ENCODE data around the gene CHM. TPM values are rescaled to one million over a fixed set of nuclear protein-coding genes. Genes with fewer than 3 reads are reported as not detected.
"Not testable (repeated sequence)": the region's sequence is repeated elsewhere in the genome, so short reads cannot be mapped to it uniquely, and the experiment has no call there.

CHM gene, protein sequence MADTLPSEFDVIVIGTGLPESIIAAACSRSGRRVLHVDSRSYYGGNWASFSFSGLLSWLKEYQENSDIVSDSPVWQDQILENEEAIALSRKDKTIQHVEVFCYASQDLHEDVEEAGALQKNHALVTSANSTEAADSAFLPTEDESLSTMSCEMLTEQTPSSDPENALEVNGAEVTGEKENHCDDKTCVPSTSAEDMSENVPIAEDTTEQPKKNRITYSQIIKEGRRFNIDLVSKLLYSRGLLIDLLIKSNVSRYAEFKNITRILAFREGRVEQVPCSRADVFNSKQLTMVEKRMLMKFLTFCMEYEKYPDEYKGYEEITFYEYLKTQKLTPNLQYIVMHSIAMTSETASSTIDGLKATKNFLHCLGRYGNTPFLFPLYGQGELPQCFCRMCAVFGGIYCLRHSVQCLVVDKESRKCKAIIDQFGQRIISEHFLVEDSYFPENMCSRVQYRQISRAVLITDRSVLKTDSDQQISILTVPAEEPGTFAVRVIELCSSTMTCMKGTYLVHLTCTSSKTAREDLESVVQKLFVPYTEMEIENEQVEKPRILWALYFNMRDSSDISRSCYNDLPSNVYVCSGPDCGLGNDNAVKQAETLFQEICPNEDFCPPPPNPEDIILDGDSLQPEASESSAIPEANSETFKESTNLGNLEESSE
- polyA plus RNA-seq (ENCODE audit: insufficient read length in 3 of 3): 10 to 100 TPM; 29.3 to 30.8 (median 30.4) TPM

DNA sequence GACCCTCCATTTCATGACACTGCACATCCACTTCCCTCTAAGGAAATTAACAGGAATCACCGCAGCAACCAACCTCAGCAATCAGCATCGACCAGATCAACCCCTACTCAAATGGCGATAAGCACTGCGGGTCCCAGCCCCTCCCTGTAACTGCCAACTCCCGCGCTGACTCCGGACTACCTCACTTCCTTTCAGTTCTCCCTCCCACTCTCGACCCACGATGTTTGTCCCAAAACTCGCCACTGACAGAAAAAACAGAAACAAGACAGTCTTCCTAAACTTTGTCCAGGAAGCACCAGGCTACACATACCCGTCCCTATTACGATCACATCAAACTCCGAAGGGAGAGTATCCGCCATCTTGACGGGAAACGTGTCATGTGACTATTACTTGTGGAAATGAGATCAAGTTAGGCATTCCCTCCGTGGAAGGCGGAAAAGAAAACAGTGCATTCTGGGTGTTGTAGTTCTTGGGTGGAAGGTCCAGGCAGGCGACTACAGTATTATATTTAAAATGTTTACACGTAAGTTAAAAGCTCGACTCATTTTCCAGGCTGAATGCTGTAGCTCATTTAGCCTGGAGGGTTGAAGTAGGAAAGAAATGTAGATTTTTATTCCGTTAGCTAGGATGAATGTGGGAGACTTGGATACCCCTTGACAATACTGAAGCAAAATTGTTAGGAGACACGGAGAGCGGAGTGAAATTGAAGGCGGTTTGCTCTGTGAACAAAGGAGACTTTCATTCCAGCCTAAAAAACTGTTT, at the start of gene CHM:
Gene CHM (minus strand): TSS at position 385 of the 762 bp plus-strand sequence. CDS start 26 bp downstream, at position 359.
- peak; percentile 81 to 83 (median 81) for DNase-seq (ENCODE audit: low read depth in 3 of 3, low spot score in 2 of 3)

DNA sequence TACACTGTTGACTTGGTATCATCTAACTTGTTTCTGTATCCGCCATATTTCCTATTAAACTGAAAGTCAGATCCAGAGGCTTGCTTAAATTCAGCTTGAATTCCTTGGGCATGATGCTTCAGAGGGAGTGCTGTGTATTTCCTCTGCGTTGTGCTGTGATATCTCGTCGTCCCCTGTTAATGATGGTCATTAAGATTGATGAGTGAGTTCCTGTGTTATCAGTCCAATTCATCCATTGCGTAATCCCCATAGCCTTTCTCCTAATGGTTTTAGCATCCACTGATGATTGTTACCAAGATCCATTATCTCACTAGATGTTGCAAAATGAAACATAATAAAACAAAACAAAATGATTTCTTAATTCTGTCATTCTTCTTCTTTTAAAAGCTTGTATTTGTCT, 31.3 kb upstream of the CHM start:
- DNase-seq (ENCODE audit: low read depth in 3 of 3, low spot score in 2 of 3): no peak

DNA sequence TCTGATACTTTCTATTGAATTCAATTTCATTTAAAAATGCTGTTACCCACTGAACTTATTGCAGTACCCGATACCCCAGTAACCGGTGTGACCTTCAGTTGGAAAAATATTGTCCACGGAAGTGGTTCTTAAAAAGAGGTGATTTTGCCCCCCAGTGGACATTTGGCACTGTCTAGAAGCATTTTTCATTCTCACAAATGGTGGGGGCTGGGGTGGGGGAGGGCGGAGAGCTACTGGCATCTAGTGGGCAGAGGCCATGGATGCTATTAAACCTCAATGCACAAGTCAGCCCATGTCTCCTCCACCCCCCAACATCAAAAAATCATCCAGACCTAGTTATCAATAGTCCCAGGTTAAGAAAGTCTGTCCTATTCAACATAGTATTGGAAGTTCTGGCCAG, 19.6 kb upstream of the CHM start:
- DNase-seq (ENCODE audit: low read depth in 3 of 3, low spot score in 2 of 3): no peak

DNA sequence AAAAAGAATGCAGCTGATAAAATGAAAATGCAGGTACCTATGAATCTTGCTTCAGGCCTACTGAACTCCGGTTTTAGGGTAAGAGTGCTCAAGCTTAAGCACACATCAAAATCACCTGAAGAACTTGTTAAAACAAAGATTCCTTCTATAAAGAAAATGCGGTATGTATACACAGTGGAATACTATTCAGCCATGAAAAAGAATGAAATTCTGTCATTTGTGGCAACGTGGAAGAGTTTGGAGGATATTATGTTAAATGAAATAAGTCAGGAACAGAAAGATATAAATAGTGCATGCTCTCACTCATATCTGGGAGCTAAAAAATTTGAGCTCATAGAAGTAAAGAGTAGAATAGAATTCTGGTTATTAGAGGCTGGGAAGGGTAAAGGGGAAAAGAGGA, 14.0 kb upstream of the CHM start:
- DNase-seq (ENCODE audit: low read depth in 3 of 3, low spot score in 2 of 3): no peak

DNA sequence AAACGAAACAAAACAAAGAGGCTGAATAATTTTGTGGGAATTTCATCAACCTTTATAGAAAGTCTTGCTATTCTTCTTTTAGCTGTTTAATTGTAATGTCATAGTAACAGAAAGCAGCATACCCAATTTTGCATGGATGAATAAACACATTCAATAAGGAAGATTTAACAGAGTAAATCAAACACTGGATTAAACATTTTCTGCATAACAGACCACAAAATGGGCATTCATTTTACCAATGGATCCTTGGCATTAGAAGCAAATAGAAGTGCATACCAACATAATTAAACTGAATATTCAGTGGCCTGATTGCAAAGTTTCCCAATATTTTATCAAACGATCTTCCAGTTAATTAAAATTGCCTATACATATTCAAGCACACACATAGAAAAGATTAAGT, 4.4 kb upstream of the CHM start:
- no peak for DNase-seq (ENCODE audit: low read depth in 3 of 3, low spot score in 2 of 3)

DNA sequence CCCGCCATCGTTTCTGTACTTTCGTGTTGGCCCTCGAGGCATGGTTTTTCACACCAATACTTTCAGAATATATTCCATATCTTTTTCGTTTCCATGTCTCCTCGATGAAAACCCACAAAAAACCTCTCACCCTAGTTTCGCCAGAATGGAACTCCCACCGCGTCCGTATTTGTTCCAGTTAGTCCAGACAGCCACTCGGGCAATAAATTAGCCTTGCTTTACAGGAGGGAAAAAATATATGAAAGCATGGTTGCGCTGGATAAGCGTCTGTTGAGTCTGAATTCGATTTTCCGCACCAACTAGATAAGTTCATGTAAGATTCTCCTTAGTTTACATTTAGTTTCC, 550 bp upstream of the CHM start:
- peak in 1 of 3 donors; percentile 7 for DNase-seq (ENCODE audit: low read depth in 3 of 3, low spot score in 2 of 3)

DNA sequence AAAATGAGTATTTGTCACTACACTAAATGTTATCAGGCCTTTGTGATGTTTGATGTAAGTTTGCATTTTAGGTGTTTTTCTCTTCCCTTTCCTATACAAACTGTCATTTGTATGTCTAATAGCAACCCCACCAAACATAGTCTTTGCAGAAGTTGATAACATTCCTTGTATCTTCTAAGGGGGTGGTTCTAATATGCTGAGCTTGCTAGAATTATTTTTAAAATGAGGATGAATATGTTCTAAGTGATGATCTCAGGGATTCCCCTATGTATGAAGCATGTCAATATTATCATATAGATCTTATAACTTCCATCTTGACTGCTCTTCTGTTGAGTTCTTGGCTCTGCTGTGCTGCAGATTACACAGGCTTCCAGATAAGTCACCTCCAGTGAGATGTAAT, 3.1 kb downstream of the CHM start:
- no peak for DNase-seq (ENCODE audit: low read depth in 3 of 3, low spot score in 2 of 3)

DNA sequence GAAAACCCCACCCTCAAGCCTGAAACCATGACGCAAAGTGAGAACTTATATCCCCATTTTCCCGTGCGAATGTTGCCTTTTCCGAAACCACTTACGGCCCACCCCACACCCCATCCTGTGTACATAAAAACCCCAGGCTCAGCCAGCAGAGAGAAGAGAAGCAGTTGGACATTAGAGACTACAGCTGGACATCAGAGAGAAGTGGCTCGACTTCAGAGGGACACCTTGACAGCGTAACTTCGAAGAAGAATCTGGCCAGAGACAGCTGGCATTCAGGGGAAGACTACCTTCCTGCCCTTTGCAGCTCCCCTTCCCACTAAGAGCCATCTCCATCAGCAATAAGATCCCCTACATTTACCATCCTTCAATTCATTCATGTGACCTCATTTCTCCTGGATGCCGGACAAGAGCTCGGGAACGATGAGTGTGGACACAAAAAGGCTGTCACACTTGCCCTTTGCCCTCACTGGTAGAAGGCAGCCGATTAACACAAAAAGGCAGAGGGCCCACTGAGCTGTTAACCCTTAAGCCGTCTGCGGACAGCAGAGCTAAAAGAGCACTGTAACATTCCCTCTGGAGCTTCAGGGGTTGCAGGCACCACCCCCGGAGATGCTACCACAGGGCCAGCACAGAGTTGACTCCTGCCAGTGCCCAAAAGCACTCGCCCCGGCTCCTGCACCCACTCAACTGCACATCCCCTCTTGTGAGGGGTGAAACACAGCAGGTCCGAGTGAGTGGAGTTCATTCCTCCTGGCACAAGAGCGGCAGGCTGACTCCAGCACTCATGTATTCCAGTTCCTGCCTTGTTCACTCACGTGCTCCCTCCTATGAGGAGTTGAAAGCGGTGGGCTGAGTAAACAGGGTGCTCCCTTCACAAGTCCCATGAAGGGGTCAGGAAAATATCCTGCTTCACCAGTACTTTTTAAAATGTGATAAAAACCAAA, 7.5 kb downstream of the CHM start:
- no peak for DNase-seq (ENCODE audit: low read depth in 3 of 3, low spot score in 2 of 3)

DNA sequence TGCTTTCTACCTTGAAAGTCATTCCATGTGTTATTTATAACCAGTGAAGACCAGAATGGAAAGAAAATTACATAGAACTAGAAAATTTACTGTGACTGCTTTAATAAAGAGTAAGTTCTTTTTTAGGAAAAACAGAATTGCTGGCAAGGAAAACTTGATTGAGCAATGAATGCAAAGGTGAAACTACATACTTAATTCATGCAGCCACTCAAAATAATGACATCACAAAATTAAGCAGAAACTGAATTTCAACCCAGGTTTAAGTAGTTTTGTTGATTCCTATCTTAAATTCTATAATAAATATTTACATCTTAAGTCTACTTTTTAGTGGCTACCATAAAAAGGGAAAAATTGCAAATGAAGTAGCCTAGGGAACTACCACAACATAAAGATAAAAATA, 14.0 kb downstream of the CHM start:
- no peak for DNase-seq (ENCODE audit: low read depth in 3 of 3, low spot score in 2 of 3)

DNA sequence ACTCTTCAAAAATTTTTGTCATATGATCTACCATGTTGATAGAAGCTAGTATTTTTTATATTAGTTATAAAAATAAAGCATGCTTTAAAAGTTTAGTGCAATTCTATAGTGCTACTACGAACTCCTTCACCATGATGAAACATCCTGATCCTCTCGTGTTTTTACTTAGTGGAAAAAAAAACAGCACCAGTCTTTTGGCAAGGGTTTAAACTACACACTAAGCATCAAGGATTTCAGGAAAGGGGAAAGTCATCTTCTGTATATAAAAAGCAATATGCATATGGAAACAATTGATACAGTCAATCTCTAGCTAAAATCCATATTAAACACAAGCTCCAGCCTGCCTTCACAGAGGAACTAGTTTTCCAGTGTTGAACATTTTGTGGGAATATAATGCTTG, 18.7 kb downstream of the CHM start:
- DNase-seq (ENCODE audit: low read depth in 3 of 3, low spot score in 2 of 3): no peak

DNA sequence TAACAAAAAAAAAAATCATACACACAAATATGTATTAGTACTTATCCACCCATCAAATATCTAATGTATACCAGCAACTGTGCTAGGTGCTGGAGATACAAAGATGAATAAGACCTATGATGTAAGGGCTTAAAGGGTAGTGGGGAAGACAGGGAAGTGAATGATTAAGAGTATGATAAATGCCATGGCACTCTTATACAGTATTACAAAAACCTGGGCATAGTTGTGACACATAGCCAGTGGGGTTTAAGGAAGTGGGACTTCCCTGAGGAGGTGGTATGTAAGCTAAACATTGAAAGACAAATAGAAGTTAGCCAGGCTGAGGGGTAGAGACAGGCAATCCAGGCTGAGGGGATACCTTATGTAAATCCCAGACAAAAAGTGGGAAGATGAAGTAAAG, 23.5 kb downstream of the CHM start:
- no peak for DNase-seq (ENCODE audit: low read depth in 3 of 3, low spot score in 2 of 3)

DNA sequence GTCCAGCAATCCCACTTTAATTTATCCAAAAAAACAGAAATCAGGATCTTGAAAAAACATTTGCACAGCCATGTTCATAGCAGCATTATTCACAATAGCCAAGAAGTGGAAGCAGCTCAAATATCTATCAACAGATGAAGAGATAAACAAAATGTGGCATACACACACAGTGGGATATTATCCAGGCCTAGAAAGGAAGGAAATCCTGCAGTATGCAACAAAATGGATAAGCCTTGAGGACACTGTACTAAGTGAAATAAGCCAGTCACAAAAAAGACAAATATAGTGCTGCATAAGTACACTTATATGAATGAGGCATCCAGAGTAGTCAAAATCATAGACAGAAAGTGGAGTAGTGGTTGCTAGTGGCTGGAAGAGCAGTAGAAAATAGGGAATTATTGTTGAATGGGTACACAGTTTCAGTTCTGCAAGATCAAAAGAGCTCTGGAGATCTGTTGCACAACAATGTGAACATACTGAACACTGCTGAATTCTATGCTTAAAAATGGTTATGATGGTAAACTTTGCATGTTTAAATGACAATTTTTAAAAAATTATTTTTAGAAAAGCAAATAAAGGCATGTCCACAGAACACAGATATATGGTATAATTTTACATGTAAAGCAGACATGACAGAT, 25.6 kb downstream of the CHM start:
- DNase-seq (ENCODE audit: low read depth in 3 of 3, low spot score in 2 of 3): no peak

DNA sequence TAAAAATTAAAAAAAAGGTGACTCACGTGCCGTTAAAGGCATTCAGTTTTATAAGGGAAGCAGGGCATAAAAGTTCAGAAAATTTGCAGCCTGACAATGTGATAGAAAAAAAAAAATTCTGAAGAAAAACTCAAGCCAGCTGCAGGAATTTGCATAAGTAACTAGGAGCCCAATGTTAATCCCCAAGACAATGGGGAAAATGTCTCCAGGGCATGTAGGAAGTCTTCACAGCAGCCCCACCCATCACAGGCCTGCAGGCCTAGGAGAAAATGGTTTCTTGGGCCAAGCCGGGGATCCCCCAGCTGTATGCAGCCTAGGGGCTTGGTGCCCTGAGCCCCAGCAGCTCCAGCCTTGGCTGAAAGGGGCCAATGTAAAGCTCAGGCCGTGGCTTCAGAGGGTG, 31.2 kb downstream of the CHM start:
- no peak for DNase-seq (ENCODE audit: low read depth in 3 of 3, low spot score in 2 of 3)

DNA sequence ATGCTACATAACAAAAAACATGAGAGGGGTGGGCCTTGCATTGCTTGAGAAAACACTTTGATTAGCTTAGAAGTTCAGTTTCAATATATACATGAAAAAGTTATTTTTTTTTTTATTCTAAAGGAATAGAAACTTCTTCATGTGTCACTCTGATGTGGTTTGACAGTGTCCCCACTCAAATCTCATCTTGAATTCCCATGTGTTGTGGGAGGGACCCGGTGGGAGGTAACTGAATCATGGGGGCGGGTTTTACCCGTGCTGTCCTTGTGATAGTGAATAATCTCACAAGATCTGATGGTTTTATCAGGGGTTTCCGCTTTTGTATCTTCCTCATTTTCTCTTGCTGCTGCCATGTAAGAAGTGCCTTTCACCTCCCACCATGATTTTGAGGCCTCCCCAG, 32.4 kb downstream of the CHM start:
- not testable (repeated sequence) for DNase-seq (ENCODE audit: low read depth in 3 of 3, low spot score in 2 of 3)

DNA sequence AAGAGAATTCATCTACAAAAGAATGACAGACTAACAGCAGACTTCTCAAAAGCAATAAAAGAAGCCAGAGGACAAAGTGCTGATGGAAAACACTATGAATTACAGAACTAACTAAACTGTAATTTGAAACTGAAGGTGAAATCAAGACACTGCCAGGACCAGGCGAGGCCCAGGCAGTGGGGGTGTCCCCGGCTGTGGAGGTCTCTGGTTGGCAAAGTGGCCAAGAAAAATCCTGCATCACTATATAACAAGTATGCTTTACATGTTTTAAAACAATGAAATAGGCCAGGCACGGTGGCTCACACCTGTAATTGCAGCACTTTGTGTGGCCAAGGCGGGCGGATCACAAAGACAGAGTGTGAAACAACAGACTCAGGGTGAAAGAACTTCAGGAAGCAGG, 32.9 kb downstream of the CHM start:
- no peak for DNase-seq (ENCODE audit: low read depth in 3 of 3, low spot score in 2 of 3)

DNA sequence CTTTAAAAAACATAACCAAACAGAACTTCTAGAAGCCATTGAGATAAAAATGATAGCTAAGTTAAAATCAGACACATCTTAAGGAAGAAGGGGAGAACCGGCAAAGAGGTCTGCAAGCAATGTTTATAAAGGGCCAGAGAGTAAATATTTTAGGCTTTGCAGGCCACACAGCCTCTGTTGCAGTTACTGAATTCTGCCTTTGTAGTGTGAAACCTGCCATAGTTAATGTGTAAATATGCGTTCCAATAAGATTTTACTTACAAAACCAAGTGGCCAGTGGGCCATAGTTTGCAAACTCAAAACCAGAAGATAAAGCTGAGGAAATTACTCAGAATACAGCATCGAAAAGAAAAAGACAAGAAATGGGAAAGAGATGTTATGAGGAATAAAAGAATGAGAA, 33.6 kb downstream of the CHM start:
- DNase-seq (ENCODE audit: low read depth in 3 of 3, low spot score in 2 of 3): no peak

DNA sequence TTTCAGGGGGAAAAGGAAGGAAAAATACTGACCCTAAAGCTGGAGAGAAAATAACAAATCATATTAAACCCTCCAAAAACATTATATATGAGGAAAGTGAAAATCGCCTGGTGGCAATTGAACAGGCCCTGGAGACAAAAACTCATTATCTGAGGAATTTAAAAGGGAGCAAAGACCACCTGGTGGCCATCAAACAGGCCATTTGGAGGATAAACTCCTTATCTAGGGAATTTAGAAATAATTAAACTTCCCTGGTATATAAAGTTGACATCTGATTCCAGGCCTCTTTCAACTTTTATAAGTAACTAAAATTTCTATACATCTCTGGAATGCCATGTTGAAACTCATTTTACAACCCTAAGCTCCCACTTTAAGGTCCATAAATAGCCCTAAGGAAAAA, 35.2 kb downstream of the CHM start:
- DNase-seq (ENCODE audit: low read depth in 3 of 3, low spot score in 2 of 3): no peak

DNA sequence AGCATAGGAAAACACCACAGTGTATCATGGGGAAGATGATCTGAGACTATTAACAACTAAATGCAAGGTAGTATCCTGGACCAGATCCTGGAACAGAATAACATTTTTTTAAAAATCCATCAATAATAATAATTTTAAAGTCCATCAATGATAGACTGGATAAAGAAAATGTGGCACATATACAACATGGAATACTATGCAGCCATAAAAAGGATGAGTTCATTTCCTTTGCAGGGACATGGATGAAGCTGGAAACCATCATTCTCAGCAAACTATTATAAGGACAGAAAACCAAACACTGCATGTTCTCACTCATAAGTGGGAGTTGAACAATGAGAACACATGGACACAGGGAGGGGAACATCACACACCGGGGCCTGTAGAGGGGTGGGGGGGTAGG, 37.6 kb downstream of the CHM start:
- DNase-seq (ENCODE audit: low read depth in 3 of 3, low spot score in 2 of 3): not testable (repeated sequence)

DNA sequence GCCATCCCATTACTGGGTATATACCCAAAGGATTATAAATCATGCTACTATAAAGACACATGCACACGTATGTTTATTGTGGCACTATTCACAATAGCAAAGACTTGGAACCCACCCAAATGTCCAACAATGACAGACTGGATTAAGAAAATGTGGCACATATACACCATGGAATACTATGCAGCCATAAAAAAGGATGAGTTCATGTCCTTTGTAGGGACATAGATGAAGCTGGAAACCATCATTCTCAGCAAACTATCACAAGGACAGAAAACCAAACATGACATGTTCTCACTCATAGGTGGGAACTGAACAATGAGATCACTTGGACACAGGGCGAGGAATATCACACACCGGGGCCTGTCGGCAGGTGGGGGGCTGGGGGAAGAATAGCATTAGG, 39.5 kb downstream of the CHM start:
- DNase-seq (ENCODE audit: low read depth in 3 of 3, low spot score in 2 of 3): not testable (repeated sequence)

Data from right renal cortex interstitium (tissue), 3 donors.